Prostate gland (tissue), 2 donors: ENCODE data around the gene ZNF329.

Experiments used
- POLR2AphosphoS5 ChIP-seq: sonication (generic); formaldehyde crosslinking; IDR thresholded peaks from one replicate; pipeline ENCODE4 v1.6.1; 2017; ENCODE audit warnings: antibody characterized with exemption
- TF ChIP-seq, protein P1 (sequence below), 4 experiments: fragments of 200-600 bp in 2 of 4; fragments of 450-650 bp in 2 of 4; sonication (generic) in 2 of 4; IDR thresholded peaks; 1 replicate in 3 of 4; 2 replicates in 1 of 4; pipeline ENCODE4 v1.5.1; 2016 to 2019; ENCODE audit warnings: antibody characterized with exemption in 4 of 4, mild to moderate bottlenecking in 2 of 4, moderate library complexity in 2 of 4

DNA sequence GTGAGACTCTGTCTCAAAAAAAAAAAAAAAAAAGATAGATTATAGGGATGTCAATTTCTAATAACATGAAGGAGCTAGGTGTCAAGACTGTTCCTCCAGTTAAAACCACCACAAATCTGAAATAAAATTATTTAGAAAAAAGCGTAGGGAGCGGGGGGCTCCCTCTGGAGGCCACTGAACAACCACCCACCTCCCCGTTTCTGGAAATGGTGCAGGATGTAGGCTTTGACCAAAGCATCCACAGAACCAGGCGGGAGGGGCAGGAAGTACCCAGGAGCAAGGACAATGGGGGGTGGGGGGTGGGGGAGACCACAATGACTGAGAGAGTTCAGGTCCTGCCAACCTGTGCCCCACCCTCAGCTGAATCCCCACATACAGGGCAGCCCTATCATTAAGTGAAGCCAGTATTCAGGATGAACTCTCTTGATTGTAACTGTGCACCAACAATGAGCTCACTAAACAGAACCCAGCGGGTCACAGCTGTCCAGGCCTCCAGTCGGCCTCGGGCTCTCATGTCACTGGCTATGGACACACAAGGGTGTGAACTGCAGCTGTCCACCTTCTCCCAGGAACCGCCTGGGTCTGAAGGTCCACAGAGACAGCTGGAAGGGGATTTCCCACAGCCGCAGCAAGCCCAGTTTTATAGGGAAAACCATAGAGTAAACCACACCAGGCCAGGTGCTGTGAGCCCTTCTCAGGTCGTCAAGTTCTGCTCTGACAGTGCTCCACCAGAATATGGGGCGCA is 59.2 kb downstream of the ZNF329 start:
- TF ChIP-seq, protein P1, sequence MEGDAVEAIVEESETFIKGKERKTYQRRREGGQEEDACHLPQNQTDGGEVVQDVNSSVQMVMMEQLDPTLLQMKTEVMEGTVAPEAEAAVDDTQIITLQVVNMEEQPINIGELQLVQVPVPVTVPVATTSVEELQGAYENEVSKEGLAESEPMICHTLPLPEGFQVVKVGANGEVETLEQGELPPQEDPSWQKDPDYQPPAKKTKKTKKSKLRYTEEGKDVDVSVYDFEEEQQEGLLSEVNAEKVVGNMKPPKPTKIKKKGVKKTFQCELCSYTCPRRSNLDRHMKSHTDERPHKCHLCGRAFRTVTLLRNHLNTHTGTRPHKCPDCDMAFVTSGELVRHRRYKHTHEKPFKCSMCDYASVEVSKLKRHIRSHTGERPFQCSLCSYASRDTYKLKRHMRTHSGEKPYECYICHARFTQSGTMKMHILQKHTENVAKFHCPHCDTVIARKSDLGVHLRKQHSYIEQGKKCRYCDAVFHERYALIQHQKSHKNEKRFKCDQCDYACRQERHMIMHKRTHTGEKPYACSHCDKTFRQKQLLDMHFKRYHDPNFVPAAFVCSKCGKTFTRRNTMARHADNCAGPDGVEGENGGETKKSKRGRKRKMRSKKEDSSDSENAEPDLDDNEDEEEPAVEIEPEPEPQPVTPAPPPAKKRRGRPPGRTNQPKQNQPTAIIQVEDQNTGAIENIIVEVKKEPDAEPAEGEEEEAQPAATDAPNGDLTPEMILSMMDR (IDR thresholded peaks at IDR 0.05): no peak
- TF ChIP-seq POLR2AphosphoS5: no peak
